SH-SY5Y (cell line): Measurements from ENCODE around the gene ANTXR1.

ENCODE experiments used
- GATA2 ChIP-seq: IDR thresholded peaks from 2 replicates; pipeline ENCODE4 v1.6.1; 2011; ENCODE audit warnings: mild to moderate bottlenecking, low read depth, low read length
- GATA3 ChIP-seq: IDR thresholded peaks from 2 replicates; pipeline ENCODE4 v1.6.1; 2011; ENCODE audit warnings: low read depth, mild to moderate bottlenecking, low read length, moderate library complexity

DNA sequence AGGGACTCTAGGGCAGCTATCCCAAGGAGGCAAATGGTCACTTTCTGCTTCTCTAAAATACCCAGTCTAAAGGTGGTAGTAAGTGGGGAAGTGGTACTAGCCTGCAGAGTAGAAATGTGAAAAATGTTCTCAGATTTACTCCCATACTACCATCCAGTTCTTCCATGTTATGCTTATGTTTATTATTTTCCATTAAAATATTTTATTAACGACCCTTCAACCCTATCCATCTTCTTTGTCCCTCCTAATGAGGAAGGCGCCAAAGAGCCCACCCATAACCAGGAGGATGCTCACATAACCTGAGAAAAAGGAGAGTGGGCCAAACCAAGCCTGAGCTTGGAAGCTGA, 153.5 kb downstream of the ANTXR1 start:
- TF ChIP-seq GATA3 (no peak), GATA2 (no peak)
